Erythroblast (primary cell): ENCODE results near the gene SAMD10.

Experiments used
- GATA1 ChIP-seq: IDR thresholded peaks from 2 replicates; pipeline ENCODE4 v1.6.1; 2011; ENCODE audit warnings: low read depth, mild to moderate bottlenecking, control low read depth, low read length, moderate library complexity
- POLR2A ChIP-seq: IDR thresholded peaks from 2 replicates; pipeline ENCODE4 v1.6.1; 2011; ENCODE audit warnings: mild to moderate bottlenecking, low read length

DNA sequence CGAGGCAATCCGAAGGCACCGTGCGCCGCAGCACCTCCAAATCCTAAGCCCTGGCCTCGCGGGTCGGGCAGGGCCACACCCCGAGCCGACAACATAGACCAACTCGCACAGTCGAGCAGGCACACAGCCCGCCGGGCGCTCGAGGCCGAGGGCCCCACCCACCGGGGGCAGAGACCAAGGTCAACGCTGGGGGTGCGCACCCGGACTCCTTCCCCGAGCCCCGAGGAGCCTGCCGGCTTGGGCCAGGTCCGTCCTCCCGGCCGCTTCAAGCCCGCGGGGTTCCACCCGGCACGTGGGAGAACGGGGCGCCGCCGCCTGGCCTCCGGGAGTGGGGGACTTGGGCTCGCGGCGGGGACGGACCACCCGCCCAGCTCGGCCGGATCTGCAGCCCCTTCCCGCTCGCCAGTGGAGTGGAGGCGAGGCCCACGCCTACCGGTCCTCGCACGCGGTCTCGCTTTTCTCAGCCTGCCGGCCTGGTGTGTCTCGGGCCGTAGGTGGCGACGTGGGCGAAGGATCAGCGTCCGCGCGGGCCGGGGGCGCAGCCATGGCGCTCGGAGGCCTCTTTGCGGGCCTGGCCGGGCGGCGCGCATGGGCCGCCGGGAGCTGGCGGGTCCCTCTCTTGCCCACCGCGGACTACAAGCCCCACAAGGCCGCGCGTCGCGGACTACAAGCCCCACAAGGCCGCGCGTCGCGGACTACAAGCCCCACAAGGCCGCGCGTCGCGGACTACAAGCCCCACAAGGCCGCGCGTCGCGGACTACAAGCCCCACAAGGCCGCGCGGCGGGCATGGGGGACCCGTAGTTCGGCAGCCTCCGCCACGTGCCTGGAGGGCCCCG is 23.4 kb downstream of the SAMD10 start, which contains the start of gene UCKL1:
- peak; percentile 59 for TF ChIP-seq POLR2A
- TF ChIP-seq GATA1: no peak
